HG03064 (cell line): ENCODE measurements around the gene SESN1.
"Not testable (repeated sequence)": the region's sequence is repeated elsewhere in the genome, so short reads cannot be mapped to it uniquely, and the experiment has no call there.

Experiments
- ATAC-seq: cut with Tn5 transposase; IDR thresholded peaks from one replicate; pipeline ENCODE4 v1.9.1; 2021; ENCODE audit warnings: low read depth; ENCODE audit not compliant: unreplicated experiment

SESN1 gene

GRCh38 chr6:109006818-109007217, 87.8 kb downstream of the SESN1 start:
- ATAC-seq = no peak

GRCh38 chr6:109002882-109003281, 91.8 kb downstream of the SESN1 start:
- no peak for ATAC-seq

DNA sequence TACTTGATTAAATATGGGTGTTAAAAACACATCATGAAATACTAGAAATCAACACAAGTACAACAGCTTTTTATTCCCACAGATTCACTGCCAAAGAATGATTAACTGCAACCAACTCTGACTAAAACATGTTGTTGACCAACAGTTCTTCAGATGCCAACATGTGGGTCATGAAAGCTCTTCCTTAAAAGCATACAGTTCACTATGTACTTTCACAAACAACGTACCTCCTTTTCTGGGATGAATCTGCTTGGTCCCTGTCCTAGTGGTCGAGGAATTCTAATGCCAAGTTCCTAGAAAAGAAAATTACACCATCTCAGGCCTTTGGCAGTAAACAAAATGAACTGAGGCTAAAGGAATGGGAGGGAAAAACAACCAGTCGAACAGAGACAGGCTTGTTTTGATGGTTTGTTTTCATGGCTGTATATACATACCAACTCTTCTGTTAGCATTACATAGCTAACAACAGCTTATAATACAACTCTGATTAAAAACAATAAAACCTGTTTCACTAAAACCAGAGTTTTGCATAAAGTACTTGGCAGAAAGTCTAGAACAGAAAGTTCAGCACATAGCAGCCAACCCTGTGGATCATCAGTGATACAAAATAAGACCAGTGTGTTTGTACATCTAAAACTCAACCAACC, 92.5 kb downstream of the SESN1 start:
- ATAC-seq = no peak

DNA sequence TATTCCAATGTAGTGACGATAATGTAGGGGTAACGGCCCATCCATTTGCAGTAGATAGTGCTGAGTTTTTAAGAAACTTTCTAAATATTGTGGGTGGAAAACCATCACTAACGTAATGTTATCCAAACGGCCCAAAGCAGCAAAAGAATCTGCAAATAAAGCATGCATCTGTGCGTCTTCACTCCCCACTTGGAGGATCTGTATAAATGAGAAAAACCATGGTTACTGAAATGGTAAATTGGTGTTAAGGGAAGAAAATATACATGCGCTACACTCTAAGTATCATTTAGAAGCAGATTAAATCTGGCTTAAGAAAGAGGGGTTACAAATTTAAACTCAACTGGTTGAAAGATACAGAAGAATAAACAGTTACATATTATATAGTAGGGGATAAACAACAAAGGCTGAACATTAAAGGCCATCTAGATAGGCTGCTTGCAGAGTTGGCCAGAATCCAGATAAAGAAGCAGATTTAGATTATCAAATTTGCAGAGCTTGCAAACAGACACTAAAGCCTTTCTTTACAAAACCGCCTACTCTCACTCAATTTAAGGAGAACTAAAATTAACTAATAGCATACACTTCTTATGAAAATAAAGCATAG, 93.3 kb downstream of the SESN1 start:
- ATAC-seq = no peak

- ATAC-seq = no peak
These were observed 94.4 kb downstream of the SESN1 start for GRCh38 chr6:109000289-109000688.

- no peak for ATAC-seq
These were observed 95.2 kb downstream of the SESN1 start for GRCh38 chr6:108999428-108999827.

DNA sequence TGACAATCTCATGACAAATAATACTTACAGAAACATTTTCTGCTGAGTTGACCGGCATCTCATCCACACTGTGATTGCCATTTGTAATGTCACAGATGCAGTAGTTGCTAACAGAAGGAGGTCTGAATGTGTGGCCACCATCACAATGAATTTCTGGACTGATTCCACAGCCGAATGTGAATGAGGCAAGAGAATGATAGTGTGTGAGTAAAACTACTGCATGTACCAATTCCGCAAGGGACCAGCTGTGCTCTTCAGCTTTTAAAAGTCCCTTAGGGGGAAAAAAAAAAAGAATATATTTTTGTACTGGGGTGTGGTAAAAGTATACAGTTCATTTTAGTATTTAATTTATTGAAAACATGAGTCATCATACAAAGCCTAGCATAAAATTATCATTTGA, 96.2 kb downstream of the SESN1 start:
- no peak for ATAC-seq

DNA sequence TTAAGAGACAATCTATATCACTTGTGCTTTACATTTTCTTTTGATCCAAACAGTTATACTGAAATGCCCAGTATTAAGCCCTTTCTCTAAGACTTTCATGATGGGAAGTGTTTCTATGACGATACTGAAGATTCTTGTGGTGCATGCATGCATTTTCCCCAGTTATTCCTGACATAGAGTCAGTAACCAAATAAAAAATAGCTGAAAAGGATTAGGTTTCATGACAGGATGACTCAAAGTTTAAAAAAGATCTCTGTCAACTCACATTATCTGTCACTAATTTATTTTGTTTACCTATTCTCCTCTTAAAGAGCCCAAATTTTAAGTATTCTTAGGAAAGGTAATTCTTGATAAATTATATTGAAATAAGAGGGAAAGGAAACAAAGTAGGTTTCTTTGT, 98.4 kb downstream of the SESN1 start:
- ATAC-seq = no peak

DNA sequence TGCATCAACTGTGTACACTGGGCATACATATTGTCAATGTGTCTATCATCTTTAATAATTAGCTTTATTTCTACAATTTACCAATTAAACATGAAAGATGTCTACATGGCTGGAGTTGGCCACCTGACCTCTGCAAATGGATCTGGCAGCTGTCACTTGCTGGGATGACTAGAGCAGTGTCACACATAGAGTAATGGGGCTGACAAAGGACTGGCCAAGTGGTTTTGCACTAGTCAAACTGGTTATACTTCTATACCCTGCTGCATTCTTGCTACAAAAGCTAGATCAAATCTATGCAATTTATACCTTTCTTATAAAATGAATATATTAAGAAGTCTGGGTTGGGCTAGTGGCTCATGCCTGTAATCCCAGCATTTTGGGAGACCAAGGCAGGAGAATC, 99.3 kb downstream of the SESN1 start:
- no peak for ATAC-seq

DNA sequence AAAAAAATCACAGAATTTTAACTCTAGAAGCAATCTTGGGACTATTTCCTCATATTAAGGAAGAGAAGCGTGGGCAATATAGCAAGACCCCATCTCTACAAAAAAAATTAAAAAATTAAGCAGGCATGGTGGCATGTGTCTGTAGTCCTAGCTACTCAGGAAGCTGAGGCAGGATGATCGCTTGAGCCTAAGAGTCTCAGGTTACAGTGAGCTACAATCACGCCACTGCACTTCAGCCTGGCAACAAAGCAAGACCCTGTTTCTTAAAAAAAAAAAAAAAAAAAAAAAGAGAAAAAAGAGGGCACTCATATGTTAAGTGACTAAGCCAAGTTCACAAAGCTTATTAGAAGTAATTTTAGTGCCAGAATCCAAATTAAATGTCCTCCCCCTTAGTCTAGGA, 100.8 kb downstream of the SESN1 start:
- no peak for ATAC-seq

- ATAC-seq = no peak
These were observed 104.9 kb downstream of the SESN1 start for GRCh38 chr6:108989700-108990099.

DNA sequence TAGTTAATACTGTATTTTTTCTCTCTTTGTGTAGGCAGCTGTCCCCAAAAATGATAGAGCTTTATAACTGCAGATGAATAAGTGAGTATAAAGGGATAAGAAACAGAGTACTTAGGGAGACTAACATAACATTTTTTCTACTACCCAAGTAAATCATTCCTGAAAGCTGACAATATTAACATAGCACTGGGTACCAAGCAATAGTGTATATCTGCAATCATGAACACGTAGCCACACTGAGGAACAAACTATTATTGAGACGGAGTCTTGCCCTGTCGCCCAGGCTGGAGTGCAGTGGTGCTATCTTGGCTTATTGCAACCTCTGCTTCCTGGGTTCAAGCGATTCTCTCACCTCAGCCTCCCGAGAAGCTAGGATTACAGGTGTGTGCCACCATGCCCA, 105.9 kb downstream of the SESN1 start:
- no peak for ATAC-seq

DNA sequence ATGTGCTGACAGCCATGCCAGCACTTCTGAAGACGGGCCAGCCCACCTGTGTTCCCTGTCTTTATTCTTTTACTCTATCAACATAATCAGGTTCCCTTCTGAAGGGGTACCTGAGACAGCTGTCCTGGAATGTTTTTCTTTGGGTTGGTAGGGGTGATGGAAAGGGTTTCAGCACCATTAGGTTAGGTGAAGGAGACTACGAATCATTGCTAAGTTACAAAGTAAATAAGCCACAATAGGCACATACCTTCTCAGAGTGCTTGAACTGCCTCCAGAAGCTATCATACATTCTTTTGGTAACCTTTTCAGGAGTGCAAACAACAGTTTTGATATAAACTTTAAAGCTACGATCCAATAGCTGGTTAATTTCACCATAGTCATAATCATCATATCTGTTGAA, 106.3 kb downstream of the SESN1 start:
- ATAC-seq = no peak

- no peak for ATAC-seq
These were observed 107.5 kb downstream of the SESN1 start for GRCh38 chr6:108987156-108987555.

DNA sequence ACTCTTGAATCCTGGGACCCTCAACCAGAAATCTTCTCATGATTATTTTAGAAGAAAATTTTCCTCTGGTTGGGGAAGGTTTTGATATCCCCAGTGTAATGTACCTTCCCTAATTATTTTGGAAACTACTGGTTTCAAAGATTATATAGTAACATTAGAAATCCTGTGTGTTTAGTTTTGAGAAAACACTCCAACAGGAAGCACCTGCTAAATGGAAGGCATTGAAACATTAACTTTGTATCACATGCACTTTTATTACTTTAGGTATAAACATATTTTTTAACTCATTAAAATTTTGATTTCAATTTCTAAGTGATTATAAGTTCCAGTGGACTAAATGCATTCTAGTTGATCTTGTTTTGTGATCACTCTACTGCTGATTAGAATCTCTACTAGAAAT, 109.3 kb downstream of the SESN1 start:
- ATAC-seq = no peak

DNA sequence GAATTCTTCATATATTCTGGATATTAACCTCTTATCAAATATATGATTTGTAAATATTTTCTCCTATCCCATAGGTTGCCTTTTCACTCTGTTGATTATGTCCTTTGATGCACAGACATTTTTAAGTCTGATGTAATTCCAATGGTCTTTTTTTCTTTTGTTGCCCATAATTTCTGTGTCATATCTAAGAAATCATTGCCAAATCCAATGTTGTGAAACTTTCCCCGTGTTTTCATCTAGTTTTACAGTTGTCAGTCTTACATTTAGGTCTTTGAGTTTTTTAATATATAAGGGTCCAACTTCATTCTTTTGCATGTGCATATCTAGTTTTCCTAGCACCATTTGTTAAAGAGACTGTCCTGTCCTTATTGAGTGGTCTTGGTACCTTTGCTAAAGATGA, 111.5 kb downstream of the SESN1 start:
- ATAC-seq = no peak

DNA sequence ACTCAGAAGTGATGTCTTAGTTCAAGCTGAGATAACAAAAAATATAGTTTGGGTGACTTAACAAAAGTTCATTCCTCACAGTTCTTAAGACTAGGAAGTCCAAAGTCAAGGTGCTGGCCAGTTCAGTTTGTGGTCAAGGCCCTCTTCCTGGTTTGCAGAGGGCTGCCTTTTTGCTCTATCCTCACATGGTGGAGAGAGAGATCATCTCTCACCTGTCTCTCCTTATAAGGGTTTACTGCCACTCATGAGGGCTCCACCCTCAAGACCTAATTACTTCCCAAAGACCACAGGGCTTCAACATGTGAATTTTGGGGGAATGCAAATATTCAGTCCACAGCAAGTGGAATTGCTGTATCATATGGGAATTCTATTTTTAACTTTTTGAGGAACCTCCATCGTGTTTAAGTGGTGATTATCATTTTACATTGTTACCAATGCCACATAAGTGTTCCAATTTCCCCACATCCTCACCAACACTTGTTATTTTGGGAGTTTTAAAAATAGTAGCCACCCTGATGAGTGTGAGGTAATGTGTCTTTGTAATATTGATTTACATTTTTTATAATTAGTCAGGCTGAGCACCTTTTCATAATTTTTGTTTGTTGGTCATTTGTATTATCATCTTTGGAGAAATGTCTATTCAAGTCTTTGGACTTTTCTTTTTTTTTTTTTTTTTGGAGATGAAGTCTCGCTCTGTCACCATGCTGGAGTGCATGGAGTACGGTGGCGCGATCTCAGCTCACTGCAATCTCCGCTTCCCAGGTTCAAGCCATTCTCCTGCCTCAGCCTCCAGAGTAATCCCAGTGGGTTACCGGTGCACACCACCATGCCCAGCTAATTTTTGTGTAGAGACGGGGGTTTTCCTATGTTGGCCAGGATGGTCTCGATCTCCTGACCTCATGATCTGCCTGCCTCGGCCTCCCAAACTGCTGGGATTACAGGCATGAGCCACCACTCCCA, 112.2 kb downstream of the SESN1 start:
- ATAC-seq = no peak

DNA sequence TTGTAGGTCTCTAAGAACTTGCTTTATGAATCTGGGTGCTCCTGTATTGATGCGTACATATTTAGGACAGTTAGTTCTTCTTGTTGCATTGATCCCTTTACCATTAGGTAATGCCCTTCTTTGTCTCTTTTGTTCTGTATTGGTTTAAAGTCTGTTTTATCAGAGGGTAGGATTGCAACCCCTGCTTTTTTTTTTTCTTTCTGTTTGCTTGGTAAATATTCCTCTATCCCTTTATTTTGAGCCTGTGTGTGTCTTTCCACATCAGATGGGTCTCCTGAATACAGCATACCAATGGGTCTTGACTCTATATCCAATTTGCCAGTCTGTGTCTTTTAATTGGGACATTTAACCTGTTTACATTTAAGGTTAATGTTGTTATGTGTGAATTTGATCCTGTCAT, 116.0 kb downstream of the SESN1 start:
- not testable (repeated sequence) for ATAC-seq

DNA sequence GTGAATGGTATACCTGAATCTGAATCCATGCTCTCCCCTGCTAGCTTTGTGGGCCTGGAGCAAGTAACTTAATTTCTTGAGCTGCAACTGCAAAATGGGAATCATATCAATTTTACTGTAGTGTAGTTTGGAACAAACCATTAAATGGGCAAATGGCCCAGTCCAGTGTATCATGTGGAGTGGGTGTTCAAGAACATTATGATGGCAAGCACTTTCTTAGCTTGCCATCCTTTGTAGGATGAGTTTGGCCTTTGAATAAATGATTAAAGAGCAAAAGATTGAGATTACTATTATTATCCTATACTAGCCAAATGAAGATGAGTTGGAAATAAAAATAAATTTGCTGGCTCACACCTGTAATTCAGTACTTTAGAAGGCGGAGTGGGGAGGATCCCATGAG, 120.4 kb downstream of the SESN1 start:
- ATAC-seq = no peak

- ATAC-seq = no peak
These were observed 124.9 kb downstream of the SESN1 start for GRCh38 chr6:108969776-108970175.
